HUES6 (cell line): ENCODE data around the gene DCLK2.

Experiments used
- H3K27ac ChIP-seq: 2 replicates; pipeline ENCODE4 v1.7.0; 2013; ENCODE audit warnings: low read depth, mild to moderate bottlenecking, low read length, inconsistent platforms
- H3K27me3 ChIP-seq: 2 replicates; pipeline ENCODE4 v1.6.1; 2013; ENCODE audit warnings: low read length; ENCODE audit not compliant: control insufficient read depth, insufficient read depth
- H3K36me3 ChIP-seq: 2 replicates; pipeline ENCODE4 v1.6.1; 2013; ENCODE audit warnings: low read length; ENCODE audit not compliant: control insufficient read depth, insufficient read depth
- H3K4me1 ChIP-seq: 2 replicates; pipeline ENCODE4 v1.6.1; 2013; ENCODE audit warnings: low read length; ENCODE audit not compliant: control insufficient read depth, insufficient read depth
- H3K4me3 ChIP-seq: 2 replicates; pipeline ENCODE4 v1.5.1; 2013; ENCODE audit warnings: low read depth, low read length
- H3K9ac ChIP-seq: one replicate; pipeline ENCODE4 v1.6.1; 2013; ENCODE audit warnings: mild to moderate bottlenecking, low read length
- H3K9me3 ChIP-seq: 2 replicates; pipeline ENCODE4 v1.6.1; 2013; ENCODE audit warnings: low read depth, low read length; ENCODE audit not compliant: control insufficient read depth, insufficient read depth

Gene DCLK2

DNA sequence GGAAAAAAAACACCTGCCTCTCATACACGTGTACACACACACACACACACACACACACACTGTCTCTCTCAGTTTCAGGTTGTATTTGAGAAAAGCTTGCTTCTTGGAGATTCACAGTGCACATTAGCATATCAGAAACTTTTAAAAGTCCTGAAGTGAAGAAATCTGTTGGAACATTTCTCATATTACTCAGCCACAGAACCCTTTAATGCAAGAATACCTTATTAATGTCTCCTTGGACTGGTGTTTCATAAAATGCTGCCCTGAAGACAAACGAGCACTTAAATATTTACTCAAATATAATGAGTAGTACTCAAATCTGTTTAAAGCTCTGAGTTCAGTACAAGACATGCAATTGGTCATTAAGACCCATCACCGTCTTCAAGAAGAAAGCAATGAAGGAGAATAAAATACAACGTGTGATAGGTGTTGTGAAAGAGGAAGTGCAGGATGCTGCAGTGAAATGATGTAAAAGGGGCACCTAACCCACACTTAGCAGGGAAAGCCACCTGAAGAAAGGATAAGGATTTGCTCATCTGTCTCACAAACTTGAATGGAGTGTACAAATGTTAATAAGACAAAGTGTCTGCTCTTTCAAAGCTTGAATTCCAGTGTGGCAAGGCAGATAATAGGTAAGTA lies 57.0 kb downstream of the DCLK2 start:
- Histone ChIP-seq H3K9ac (no peak overlapping the region), H3K9me3 (no peaks in the 10 kb centered on the region), H3K4me1 (no peaks in the 10 kb centered on the region), H3K27me3 (no peaks in the 10 kb centered on the region), H3K27ac (no peak overlapping the region), H3K4me3 (no peak overlapping the region), H3K36me3 (no peaks in the 10 kb centered on the region)

GRCh38 chr4:150136036-150136435 lies 57.8 kb downstream of the DCLK2 start:
- no peaks in the 10 kb centered on the region for H3K4me1 ChIP-seq
- no peaks in the 10 kb centered on the region for H3K36me3 ChIP-seq
- H3K27me3 ChIP-seq, result no peaks in the 10 kb centered on the region
- H3K9me3 ChIP-seq, result no peaks in the 10 kb centered on the region
- no peak overlapping the region for H3K27ac ChIP-seq
- no peak overlapping the region for H3K9ac ChIP-seq
- H3K4me3 ChIP-seq, result no peak overlapping the region

- H3K27me3 ChIP-seq, result no peaks in the 10 kb centered on the region
Observed at GRCh38 chr4:150136481-150136880, 58.2 kb downstream of the DCLK2 start.

DNA sequence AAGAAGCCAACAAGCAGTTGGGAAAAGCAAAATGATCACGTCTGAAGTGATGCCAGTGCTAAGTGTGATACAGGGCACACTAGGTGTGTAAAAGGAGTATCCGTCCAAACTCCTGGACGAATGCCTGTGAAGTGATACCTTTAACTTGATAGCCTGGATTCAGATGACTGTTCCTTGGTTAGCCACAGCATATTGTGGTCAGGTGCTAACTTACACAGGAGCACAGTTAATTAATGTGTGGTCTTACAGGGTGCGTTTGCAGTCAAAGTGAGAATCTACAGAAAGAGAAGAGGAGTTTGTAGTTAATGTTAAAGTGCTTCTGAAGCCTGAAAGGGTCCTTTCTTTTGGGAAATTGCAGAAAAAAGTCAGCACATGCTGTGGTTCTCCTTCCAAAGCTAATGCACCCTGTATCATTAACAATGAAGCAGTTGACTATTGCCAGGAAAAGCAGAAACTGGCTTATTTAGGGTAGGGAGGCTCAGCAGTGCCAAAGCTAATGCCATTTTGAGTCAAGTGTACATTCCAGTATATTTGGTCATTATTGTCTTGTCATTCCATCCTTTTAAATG lies 61.1 kb downstream of the DCLK2 start:
- H3K36me3 ChIP-seq, result no peaks in the 10 kb centered on the region
- no peak overlapping the region for H3K4me3 ChIP-seq
- H3K27ac ChIP-seq, result no peak overlapping the region
- no peak overlapping the region for H3K9ac ChIP-seq
- 0 out of 2 replicates have a peak, but pooled peaks cover 2% of the 10 kb centered on the region for H3K9me3 ChIP-seq
- no peaks in the 10 kb centered on the region for H3K4me1 ChIP-seq
- H3K27me3 ChIP-seq, result no peaks in the 10 kb centered on the region

More at GRCh38 chr4:150136481-150136880, 58.2 kb downstream of the DCLK2 start:
- no peaks in the 10 kb centered on the region for H3K36me3 ChIP-seq
- no peak overlapping the region for H3K27ac ChIP-seq
- H3K4me1 ChIP-seq, result no peaks in the 10 kb centered on the region
- H3K9me3 ChIP-seq, result no peaks in the 10 kb centered on the region
- no peak overlapping the region for H3K9ac ChIP-seq
- no peak overlapping the region for H3K4me3 ChIP-seq

GRCh38 chr4:150140774-150141400 lies 62.6 kb downstream of the DCLK2 start:
- H3K27me3 ChIP-seq, result no peaks in the 10 kb centered on the region
- H3K9ac ChIP-seq, result no peak overlapping the region
- no peak overlapping the region for H3K27ac ChIP-seq

DNA sequence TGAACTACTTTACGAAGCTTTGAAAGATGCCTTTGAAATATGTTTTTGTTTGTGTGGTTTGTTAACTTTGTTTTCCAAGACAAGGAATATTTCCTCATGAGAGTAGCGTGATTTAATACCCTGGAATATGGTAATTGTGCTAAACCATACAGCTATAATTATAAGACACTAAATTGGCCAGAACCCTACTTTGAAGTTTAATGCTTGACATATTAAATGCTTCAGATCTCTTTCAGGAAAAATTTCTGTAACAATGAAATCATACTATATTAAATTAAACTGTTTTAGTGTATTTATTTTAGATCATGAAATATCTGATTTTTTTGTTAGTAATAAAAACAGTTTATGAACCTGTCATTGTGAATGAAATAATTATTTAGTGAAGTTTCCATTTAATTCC lies 63.5 kb downstream of the DCLK2 start:
- H3K4me1 ChIP-seq, result no peaks in the 10 kb centered on the region
- H3K9ac ChIP-seq, result no peak overlapping the region
- H3K27ac ChIP-seq, result no peak overlapping the region
- H3K4me3 ChIP-seq, result no peak overlapping the region
- H3K36me3 ChIP-seq, result no peaks in the 10 kb centered on the region
- no peaks in the 10 kb centered on the region for H3K27me3 ChIP-seq
- 0 out of 2 replicates have a peak, but pooled peaks cover 4% of the 10 kb centered on the region for H3K9me3 ChIP-seq

More at GRCh38 chr4:150140774-150141400, 62.6 kb downstream of the DCLK2 start:
- Histone ChIP-seq H3K4me3 (no peak overlapping the region), H3K9me3 (0 out of 2 replicates have a peak, but pooled peaks cover 4% of the 10 kb centered on the region), H3K36me3 (no peaks in the 10 kb centered on the region), H3K4me1 (no peaks in the 10 kb centered on the region)

- Histone ChIP-seq H3K4me1 (no peaks in the 10 kb centered on the region), H3K27ac (no peak overlapping the region), H3K4me3 (no peak overlapping the region), H3K36me3 (no peaks in the 10 kb centered on the region), H3K27me3 (no peaks in the 10 kb centered on the region), H3K9ac (no peak overlapping the region), H3K9me3 (0 out of 2 replicates have a peak, but pooled peaks cover 4% of the 10 kb centered on the region)
Observed at GRCh38 chr4:150142831-150143230, 64.6 kb downstream of the DCLK2 start.

DNA sequence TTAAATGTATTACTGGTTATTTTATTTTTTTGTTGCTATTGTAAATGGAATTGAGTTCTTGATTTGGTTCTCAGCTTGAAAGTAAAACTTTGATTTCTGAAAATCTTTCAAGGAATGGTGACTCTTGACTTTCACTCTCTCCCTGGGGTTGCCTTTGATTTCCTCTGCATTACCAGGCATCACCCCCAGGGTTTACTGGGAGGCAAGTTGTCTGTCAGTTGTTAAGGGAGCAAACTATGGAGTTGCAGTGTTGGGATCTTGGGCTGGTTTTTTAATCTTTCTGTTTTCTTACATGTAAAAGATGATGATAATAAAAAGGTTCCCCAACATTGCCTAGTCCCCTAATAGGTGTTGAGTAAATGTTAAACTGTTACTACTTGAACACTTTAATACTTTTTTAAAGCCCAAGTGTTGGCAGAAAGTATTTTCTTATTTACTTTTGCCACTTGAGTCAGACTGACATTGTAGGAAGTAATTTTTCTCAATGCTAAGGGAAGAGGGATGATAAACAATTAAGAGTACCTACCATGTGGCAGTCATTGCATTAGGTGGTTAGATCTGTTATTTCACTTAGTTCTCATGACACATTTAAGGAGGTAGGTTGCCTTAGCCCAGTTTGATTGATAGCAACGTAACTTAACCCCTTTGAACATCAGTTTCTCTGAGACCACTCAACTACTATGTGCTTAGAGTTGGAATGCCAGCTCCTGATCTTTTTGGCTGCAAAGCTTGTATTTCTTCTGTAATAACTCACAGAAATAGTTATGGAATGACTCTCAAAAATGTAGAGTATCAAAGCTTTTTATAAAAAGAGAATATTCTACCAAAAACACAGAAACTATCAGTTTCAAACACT lies 67.1 kb downstream of the DCLK2 start:
- Histone ChIP-seq H3K4me1 (no peaks in the 10 kb centered on the region), H3K9ac (no peak overlapping the region), H3K36me3 (no peaks in the 10 kb centered on the region), H3K27ac (no peak overlapping the region), H3K9me3 (0 out of 2 replicates have a peak, but pooled peaks cover 4% of the 10 kb centered on the region), H3K27me3 (no peaks in the 10 kb centered on the region), H3K4me3 (no peak overlapping the region)

- no peaks in the 10 kb centered on the region for H3K4me1 ChIP-seq
- no peak overlapping the region for H3K4me3 ChIP-seq
- no peak overlapping the region for H3K27ac ChIP-seq
- H3K9ac ChIP-seq, result no peak overlapping the region
- no peaks in the 10 kb centered on the region for H3K36me3 ChIP-seq
- H3K27me3 ChIP-seq, result no peaks in the 10 kb centered on the region
- H3K9me3 ChIP-seq, result 0 out of 2 replicates have a peak, but pooled peaks cover 4% of the 10 kb centered on the region
Observed at GRCh38 chr4:150145946-150146340, 67.7 kb downstream of the DCLK2 start.

DNA sequence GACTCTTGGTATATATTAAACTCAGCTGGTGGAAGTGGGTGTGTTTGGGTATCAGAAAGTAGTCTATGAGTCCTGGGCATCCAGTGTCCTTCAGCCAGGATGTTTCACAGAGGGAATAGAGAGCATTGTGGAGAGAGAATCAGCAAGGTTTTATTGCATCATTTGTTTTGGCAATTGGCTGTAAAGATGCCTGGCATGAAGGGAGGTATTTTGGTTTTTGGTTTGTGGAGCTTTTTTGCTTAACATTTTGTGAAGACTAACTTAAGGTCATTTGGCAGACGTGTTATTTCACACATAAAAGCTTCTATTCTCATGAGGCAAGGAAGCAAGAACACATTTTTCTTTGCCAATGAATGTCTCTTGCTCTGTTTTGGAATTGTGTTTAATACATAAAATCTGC lies 71.1 kb downstream of the DCLK2 start:
- Histone ChIP-seq H3K36me3 (no peaks in the 10 kb centered on the region), H3K9ac (no peak overlapping the region), H3K27me3 (no peaks in the 10 kb centered on the region), H3K4me1 (peaks cover 5% of the 10 kb centered on the region; the same call in 1 of the 2 replicates), H3K9me3 (0 out of 2 replicates have a peak, but pooled peaks cover 2% of the 10 kb centered on the region), H3K4me3 (no peak overlapping the region), H3K27ac (no peak overlapping the region)
